ENCODE data around the gene SPON2. TPM values are rescaled to one million over a fixed set of nuclear protein-coding genes. Genes with fewer than 3 reads are reported as not detected.
A peak's percentile ranks its signal among the peaks of the same experiment; 100 is the strongest.

Gene SPON2
- total and polyA plus RNA-seq, 2 donors from 2014 or later, result 16.7 to 116 TPM

- FAIRE-seq, result no peak
- DNase-seq, result peak in 1 of 5 donors; percentile 73
- Histone ChIP-seq H3K4me1 (ENCODE audit: control insufficient read depth in 2 of 3, insufficient read depth in 2 of 3, low read depth in 1 of 3, low read length in 3 of 3) (peaks cover 0 to 9% (median 0%) of the 10 kb centered on the region in 3 donors), H3K27me3 (ENCODE audit: control insufficient read depth, insufficient read depth, low read length) (no peaks in the 10 kb centered on the region), H3K4me3 (ENCODE audit: low read length in 3 of 3) (no peak overlapping the region), H3K9ac (ENCODE audit: low read length in 3 of 3) (no peak overlapping the region), H3K27ac (ENCODE audit: low read depth in 2 of 2, low read length in 2 of 2) (no peak overlapping the region), H3K9me3 (ENCODE audit: control insufficient read depth in 2 of 3, insufficient read depth in 1 of 3, low read length in 3 of 3) (no peaks in the 10 kb centered on the region), H3K36me3 (ENCODE audit: control insufficient read depth in 2 of 3, insufficient read depth in 3 of 3, low read length in 3 of 3) (peaks cover 0 to 10% (median 6%) of the 10 kb centered on the region in 3 donors)
- TF ChIP-seq CTCF (IDR thresholded peaks at IDR 0.05; ENCODE audit: borderline replicate concordance, extremely low read depth, insufficient read depth), result no peak
- intact Hi-C loops (cut with DNase I), result no loop called here
These were observed 38.0 kb upstream of the SPON2 start for GRCh38 chr4:1210241-1210841.

- no peak overlapping the region for H3K4me3 ChIP-seq (ENCODE audit: low read length in 3 of 3)
- H3K36me3 ChIP-seq (ENCODE audit: control insufficient read depth in 2 of 3, insufficient read depth in 3 of 3, low read length in 3 of 3), result peaks cover 0 to 6% (median 1%) of the 10 kb centered on the region in 3 donors
- TF ChIP-seq CTCF (IDR thresholded peaks at IDR 0.05; ENCODE audit: borderline replicate concordance, extremely low read depth, insufficient read depth), result no peak
- DNase-seq (peak; percentile 72 to 94 (median 84)), FAIRE-seq (no peak)
- peak overlapping the region in 1 of 2 donors; percentile 69 for H3K27ac ChIP-seq (ENCODE audit: low read depth in 2 of 2, low read length in 2 of 2)
- H3K9me3 ChIP-seq (ENCODE audit: control insufficient read depth in 2 of 3, insufficient read depth in 1 of 3, low read length in 3 of 3), result no peaks in the 10 kb centered on the region
- no peak overlapping the region for H3K9ac ChIP-seq (ENCODE audit: low read length in 3 of 3)
- intact Hi-C loops (cut with DNase I), result no loop called here
- H3K27me3 ChIP-seq (ENCODE audit: control insufficient read depth, insufficient read depth, low read length), result no peaks in the 10 kb centered on the region
- peaks cover 0 to 9% (median 0%) of the 10 kb centered on the region in 3 donors for H3K4me1 ChIP-seq (ENCODE audit: control insufficient read depth in 2 of 3, insufficient read depth in 2 of 3, low read depth in 1 of 3, low read length in 3 of 3)
These were observed 37.4 kb upstream of the SPON2 start for GRCh38 chr4:1209821-1210220.

- intact Hi-C loops (cut with DNase I), result no loop called here
- H3K4me1 ChIP-seq (ENCODE audit: control insufficient read depth in 2 of 3, insufficient read depth in 2 of 3, low read depth in 1 of 3, low read length in 3 of 3), result peaks cover 0 to 9% (median 0%) of the 10 kb centered on the region in 3 donors
- no peaks in the 10 kb centered on the region for H3K9me3 ChIP-seq (ENCODE audit: control insufficient read depth in 2 of 3, insufficient read depth in 1 of 3, low read length in 3 of 3)
- TF ChIP-seq CTCF (IDR thresholded peaks at IDR 0.05; ENCODE audit: borderline replicate concordance, extremely low read depth, insufficient read depth), result no peak
- no peak overlapping the region for H3K9ac ChIP-seq (ENCODE audit: low read length in 3 of 3)
- H3K36me3 ChIP-seq (ENCODE audit: control insufficient read depth in 2 of 3, insufficient read depth in 3 of 3, low read length in 3 of 3), result peaks cover 0 to 5% (median 0%) of the 10 kb centered on the region in 3 donors
- DNase-seq (peak in 2 of 5 donors; percentile 58 to 63), FAIRE-seq (no peak)
- H3K4me3 ChIP-seq (ENCODE audit: low read length in 3 of 3), result no peak overlapping the region
- H3K27ac ChIP-seq (ENCODE audit: low read depth in 2 of 2, low read length in 2 of 2), result peak overlapping the region; percentile 37 to 69
- no peaks in the 10 kb centered on the region for H3K27me3 ChIP-seq (ENCODE audit: control insufficient read depth, insufficient read depth, low read length)
These were observed 36.8 kb upstream of the SPON2 start for GRCh38 chr4:1208970-1209704.

Data from kidney (tissue), 14 donors.